SK-N-SH (cell line): Measurements from ENCODE around the gene GATD1. TPM values are rescaled to one million over a fixed set of nuclear protein-coding genes. Genes with fewer than 3 reads are reported as not detected.

ENCODE experiments used
- CTCF ChIA-PET: fragments of 300-600, 350-600 bp; formaldehyde crosslinking; extraction: SDS; loops from one replicate; lab custom pipeline; 2021; lab: Yijun Ruan, JAX
- POLR2A ChIA-PET: fragments of 350-600 bp; sonication (Branson Sonifier 250); formaldehyde crosslinking; extraction: SDS; loops from one replicate; lab custom pipeline; 2020; ENCODE audit warnings: antibody characterized with exemption, inconsistent platforms; lab: Yijun Ruan, JAX
- DNase-seq: peaks from one replicate; pipeline ENCODE4 v3.0.0; 2012
- H2AFZ ChIP-seq: fragments of 200-600 bp; sonication (generic); 2 replicates; pipeline ENCODE4 v1.8.1; 2016; ENCODE audit warnings: antibody characterized with exemption, mild to moderate bottlenecking, low read depth
- H3F3A ChIP-seq: fragments of 200-600 bp; sonication (generic); replicated peaks from 2 replicates; pipeline ENCODE3; 2016; ENCODE audit warnings: antibody characterized with exemption, mild to moderate bottlenecking; ENCODE audit not compliant: insufficient read depth
- H3K27ac ChIP-seq, 2 experiments: fragments of 200-500 bp in 1 of 2; fragments of 200-600 bp in 1 of 2; sonication (Bioruptor generic) in 1 of 2; sonication (generic), shearing (Covaris generic) in 1 of 2; 2 replicates each; pipeline versions ENCODE4 v1.5.1 to v1.6.1; 2014 to 2016; ENCODE audit warnings: low read depth in 2 of 2, inconsistent platforms in 1 of 2, low read length in 1 of 2, mild to moderate bottlenecking in 1 of 2, mixed read lengths in 1 of 2
- H3K27me3 ChIP-seq: fragments of 200-600 bp; sonication (generic), shearing (Covaris generic); 2 replicates; pipeline ENCODE4 v1.6.1; 2016; ENCODE audit warnings: mixed run types; ENCODE audit not compliant: insufficient read depth
- H3K36me3 ChIP-seq, 2 experiments: fragments of 200-500 bp in 1 of 2; fragments of 200-600 bp in 1 of 2; sonication (Bioruptor generic) in 1 of 2; sonication (generic) in 1 of 2; replicated peaks in 1 of 2; 2 replicates each; pipeline versions ENCODE3 to v1.5.1; 2014 to 2016; ENCODE audit warnings: low read length in 1 of 2, mild to moderate bottlenecking in 1 of 2; ENCODE audit not compliant: insufficient read depth in 2 of 2, control insufficient read depth in 1 of 2
- H3K4me1 ChIP-seq, 2 experiments: fragments of 200-500 bp in 1 of 2; fragments of 200-600 bp in 1 of 2; sonication (Bioruptor generic) in 1 of 2; sonication (generic), shearing (Covaris generic) in 1 of 2; 2 replicates each; pipeline versions ENCODE4 v1.5.1 to v1.6.1; 2014 to 2016; ENCODE audit warnings: low read depth in 1 of 2, low read length in 1 of 2, mixed run types in 1 of 2; ENCODE audit not compliant: insufficient read depth in 2 of 2, control insufficient read depth in 1 of 2
- H3K4me2 ChIP-seq: fragments of 200-600 bp; sonication (generic), shearing (Covaris generic); 2 replicates; pipeline ENCODE4 v1.6.1; 2017; ENCODE audit warnings: mixed run types
- H3K4me3 ChIP-seq, 2 experiments: fragments of 200-500 bp in 1 of 2; fragments of 200-600 bp in 1 of 2; sonication (Bioruptor generic) in 1 of 2; sonication (generic), shearing (Covaris generic) in 1 of 2; 2 replicates each; pipeline versions ENCODE4 v1.5.1 to v1.8.1; 2014 to 2016; ENCODE audit warnings: low read depth in 2 of 2, inconsistent platforms in 1 of 2, low read length in 1 of 2, mild to moderate bottlenecking in 1 of 2, mixed read lengths in 1 of 2, moderate library complexity in 1 of 2
- H3K79me2 ChIP-seq: fragments of 200-600 bp; sonication (generic); 2 replicates; pipeline ENCODE4 v1.8.1; 2017; ENCODE audit warnings: mild to moderate bottlenecking; ENCODE audit not compliant: insufficient read depth
- H3K9ac ChIP-seq: fragments of 200-600 bp; sonication (generic); 2 replicates; pipeline ENCODE4 v1.6.1; 2017; ENCODE audit warnings: mixed run types
- H3K9me2 ChIP-seq: fragments of 200-600 bp; sonication (generic); 2 replicates; pipeline ENCODE4 v1.6.1; 2017; ENCODE audit warnings: mixed run types
- H3K9me3 ChIP-seq: fragments of 200-600 bp; sonication (generic); 2 replicates; pipeline ENCODE4 v1.6.1; 2017; ENCODE audit warnings: mixed run types, mild to moderate bottlenecking, moderate library complexity
- H4K20me1 ChIP-seq: fragments of 200-600 bp; sonication (generic); 2 replicates; pipeline ENCODE4 v1.6.1; 2017; ENCODE audit warnings: mild to moderate bottlenecking, mixed run types; ENCODE audit not compliant: insufficient read depth
- FOXJ3 ChIP-seq: sonication (generic); formaldehyde crosslinking; IDR thresholded peaks from 2 replicates; pipeline ENCODE4 v1.5.1; 2020; ENCODE audit warnings: mild to moderate bottlenecking, missing genetic modification reagents
- FOXM1 ChIP-seq: IDR thresholded peaks from 2 replicates; pipeline ENCODE4 v1.4.0; 2012; ENCODE audit warnings: low read depth, mild to moderate bottlenecking
- GATA2 ChIP-seq: sonication (generic); formaldehyde crosslinking; IDR thresholded peaks from 2 replicates; pipeline ENCODE4 v1.5.0; 2020; ENCODE audit warnings: mild to moderate bottlenecking, missing genetic modification reagents
- NFIC ChIP-seq: IDR thresholded peaks from 2 replicates; pipeline ENCODE4 v1.4.0; 2012; ENCODE audit warnings: borderline replicate concordance
- RXRA ChIP-seq: IDR thresholded peaks from 2 replicates; pipeline ENCODE4 v1.4.0; 2012; ENCODE audit warnings: low read depth, mild to moderate bottlenecking, borderline replicate concordance
- SMC3 ChIP-seq: IDR thresholded peaks from 2 replicates; pipeline ENCODE4 v1.6.1; 2012; ENCODE audit warnings: low read depth, low read length, improper control_type of control experiment
- WGBS: methylation state at CpG from one replicate; pipeline ENCODE4 v1.1.6; 2017; ENCODE audit warnings: low lambda C conversion rate; 5-methylcytosine and 5-hydroxymethylcytosine counted together
- polyA plus RNA-seq, 3 experiments: library from polyadenylated mRNA; depleted of rRNA; stranded (reverse); fragments of >200 nt; gene quantifications; 2 replicates each; pipeline ENCODE4 v1.2.3, GENCODE V29; 2012
- TF ChIP-seq, protein P1 (sequence below): IDR thresholded peaks from 2 replicates; pipeline ENCODE4 v1.6.1; 2012; ENCODE audit warnings: mild to moderate bottlenecking, low read depth, low read length, moderate library complexity
- TF ChIP-seq, protein P2 (sequence below): fragments of 200-600 bp; sonication (generic); IDR thresholded peaks from 2 replicates; pipeline ENCODE4 v1.6.1; 2017; ENCODE audit warnings: antibody characterized with exemption, mild to moderate bottlenecking, moderate library complexity
- TF ChIP-seq, protein P3 (sequence below): IDR thresholded peaks from 2 replicates; pipeline ENCODE4 v1.4.0; 2012; ENCODE audit warnings: low read depth, borderline replicate concordance
- TF ChIP-seq, protein P4 (sequence below): fragments of 150-350 bp; IDR thresholded peaks from 2 replicates; pipeline ENCODE4 v1.6.1; 2017; ENCODE audit warnings: antibody characterized with exemption, low read length, low read depth, borderline replicate concordance

The GATD1 gene
- polyA plus RNA-seq, 1 of the 3 experiments (the other 2 are of a cell fraction) = 86.2 TPM

DNA sequence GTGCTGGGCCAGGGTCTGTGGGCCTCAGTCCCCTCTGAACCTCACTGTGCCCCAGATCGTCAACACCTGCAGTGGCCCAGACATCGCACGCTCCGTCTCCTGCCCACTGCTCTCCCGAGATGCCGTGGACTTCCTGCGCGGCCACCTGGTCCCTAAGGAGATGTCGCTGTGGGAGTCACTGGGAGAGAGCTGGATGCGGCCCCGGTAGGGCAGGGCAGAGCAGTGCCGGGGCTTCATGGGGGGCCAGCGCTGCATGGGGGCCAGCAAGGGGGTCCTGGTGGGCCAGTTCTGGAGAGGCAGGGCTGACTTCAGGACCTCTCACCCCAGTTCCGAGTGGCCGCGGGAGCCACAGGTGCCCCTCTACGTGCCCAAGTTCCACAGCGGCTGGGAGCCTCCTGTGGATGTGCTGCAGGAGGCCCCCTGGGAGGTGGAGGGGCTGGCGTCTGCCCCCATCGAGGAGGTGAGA lies 54.9 kb downstream of the GATD1 start:
- Histone ChIP-seq H3F3A (peaks cover 4% of the 10 kb centered on the region), H3K36me3 (no peaks in the 10 kb centered on the region), H3K4me2 (no peak overlapping the region), H2AFZ (no peak overlapping the region), H3K79me2 (no peaks in the 10 kb centered on the region), H3K27ac (no peak overlapping the region), H3K9me3 (no peaks in the 10 kb centered on the region), H3K4me1 (peaks cover 0 to 14% of the 10 kb centered on the region in 2 experiments; a peak in 1 of 4 replicates), H3K9ac (no peak overlapping the region), H3K9me2 (no peaks in the 10 kb centered on the region), H3K27me3 (peaks cover 52% of the 10 kb centered on the region), H4K20me1 (no peaks in the 10 kb centered on the region), H3K4me3 (no peak overlapping the region)
- TF ChIP-seq, protein P1, sequence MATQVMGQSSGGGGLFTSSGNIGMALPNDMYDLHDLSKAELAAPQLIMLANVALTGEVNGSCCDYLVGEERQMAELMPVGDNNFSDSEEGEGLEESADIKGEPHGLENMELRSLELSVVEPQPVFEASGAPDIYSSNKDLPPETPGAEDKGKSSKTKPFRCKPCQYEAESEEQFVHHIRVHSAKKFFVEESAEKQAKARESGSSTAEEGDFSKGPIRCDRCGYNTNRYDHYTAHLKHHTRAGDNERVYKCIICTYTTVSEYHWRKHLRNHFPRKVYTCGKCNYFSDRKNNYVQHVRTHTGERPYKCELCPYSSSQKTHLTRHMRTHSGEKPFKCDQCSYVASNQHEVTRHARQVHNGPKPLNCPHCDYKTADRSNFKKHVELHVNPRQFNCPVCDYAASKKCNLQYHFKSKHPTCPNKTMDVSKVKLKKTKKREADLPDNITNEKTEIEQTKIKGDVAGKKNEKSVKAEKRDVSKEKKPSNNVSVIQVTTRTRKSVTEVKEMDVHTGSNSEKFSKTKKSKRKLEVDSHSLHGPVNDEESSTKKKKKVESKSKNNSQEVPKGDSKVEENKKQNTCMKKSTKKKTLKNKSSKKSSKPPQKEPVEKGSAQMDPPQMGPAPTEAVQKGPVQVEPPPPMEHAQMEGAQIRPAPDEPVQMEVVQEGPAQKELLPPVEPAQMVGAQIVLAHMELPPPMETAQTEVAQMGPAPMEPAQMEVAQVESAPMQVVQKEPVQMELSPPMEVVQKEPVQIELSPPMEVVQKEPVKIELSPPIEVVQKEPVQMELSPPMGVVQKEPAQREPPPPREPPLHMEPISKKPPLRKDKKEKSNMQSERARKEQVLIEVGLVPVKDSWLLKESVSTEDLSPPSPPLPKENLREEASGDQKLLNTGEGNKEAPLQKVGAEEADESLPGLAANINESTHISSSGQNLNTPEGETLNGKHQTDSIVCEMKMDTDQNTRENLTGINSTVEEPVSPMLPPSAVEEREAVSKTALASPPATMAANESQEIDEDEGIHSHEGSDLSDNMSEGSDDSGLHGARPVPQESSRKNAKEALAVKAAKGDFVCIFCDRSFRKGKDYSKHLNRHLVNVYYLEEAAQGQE = no peak
- TF ChIP-seq, protein P2, sequence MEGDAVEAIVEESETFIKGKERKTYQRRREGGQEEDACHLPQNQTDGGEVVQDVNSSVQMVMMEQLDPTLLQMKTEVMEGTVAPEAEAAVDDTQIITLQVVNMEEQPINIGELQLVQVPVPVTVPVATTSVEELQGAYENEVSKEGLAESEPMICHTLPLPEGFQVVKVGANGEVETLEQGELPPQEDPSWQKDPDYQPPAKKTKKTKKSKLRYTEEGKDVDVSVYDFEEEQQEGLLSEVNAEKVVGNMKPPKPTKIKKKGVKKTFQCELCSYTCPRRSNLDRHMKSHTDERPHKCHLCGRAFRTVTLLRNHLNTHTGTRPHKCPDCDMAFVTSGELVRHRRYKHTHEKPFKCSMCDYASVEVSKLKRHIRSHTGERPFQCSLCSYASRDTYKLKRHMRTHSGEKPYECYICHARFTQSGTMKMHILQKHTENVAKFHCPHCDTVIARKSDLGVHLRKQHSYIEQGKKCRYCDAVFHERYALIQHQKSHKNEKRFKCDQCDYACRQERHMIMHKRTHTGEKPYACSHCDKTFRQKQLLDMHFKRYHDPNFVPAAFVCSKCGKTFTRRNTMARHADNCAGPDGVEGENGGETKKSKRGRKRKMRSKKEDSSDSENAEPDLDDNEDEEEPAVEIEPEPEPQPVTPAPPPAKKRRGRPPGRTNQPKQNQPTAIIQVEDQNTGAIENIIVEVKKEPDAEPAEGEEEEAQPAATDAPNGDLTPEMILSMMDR = no peak
- no peak for TF ChIP-seq GATA2
- TF ChIP-seq SMC3 = no peak
- TF ChIP-seq NFIC = no peak
- no peak for TF ChIP-seq FOXJ3 (CRISPR knock-in tag)
- TF ChIP-seq FOXM1 = no peak
- TF ChIP-seq, protein P3, sequence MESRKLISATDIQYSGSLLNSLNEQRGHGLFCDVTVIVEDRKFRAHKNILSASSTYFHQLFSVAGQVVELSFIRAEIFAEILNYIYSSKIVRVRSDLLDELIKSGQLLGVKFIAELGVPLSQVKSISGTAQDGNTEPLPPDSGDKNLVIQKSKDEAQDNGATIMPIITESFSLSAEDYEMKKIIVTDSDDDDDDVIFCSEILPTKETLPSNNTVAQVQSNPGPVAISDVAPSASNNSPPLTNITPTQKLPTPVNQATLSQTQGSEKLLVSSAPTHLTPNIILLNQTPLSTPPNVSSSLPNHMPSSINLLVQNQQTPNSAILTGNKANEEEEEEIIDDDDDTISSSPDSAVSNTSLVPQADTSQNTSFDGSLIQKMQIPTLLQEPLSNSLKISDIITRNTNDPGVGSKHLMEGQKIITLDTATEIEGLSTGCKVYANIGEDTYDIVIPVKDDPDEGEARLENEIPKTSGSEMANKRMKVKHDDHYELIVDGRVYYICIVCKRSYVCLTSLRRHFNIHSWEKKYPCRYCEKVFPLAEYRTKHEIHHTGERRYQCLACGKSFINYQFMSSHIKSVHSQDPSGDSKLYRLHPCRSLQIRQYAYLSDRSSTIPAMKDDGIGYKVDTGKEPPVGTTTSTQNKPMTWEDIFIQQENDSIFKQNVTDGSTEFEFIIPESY = no peak
- TF ChIP-seq, protein P4, sequence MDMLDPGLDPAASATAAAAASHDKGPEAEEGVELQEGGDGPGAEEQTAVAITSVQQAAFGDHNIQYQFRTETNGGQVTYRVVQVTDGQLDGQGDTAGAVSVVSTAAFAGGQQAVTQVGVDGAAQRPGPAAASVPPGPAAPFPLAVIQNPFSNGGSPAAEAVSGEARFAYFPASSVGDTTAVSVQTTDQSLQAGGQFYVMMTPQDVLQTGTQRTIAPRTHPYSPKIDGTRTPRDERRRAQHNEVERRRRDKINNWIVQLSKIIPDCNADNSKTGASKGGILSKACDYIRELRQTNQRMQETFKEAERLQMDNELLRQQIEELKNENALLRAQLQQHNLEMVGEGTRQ = no peak
- no peak for TF ChIP-seq RXRA
- DNase-seq = peak; percentile 39
- POLR2A ChIA-PET = no interaction called here
- WGBS = 27% methylated on average over 9 of the region's 20 CpGs
- CTCF ChIA-PET = interaction anchor here (0.7 to 11.8 kb wide), 21 partner anchors 10 to 279 kb away, joined by 3 to 150 read pairs (median 5); partner anchors contain the start of genes DEAF1, PHRF1, TALDO1 and TMEM80
